ENCODE measurements around the gene PEX11A. TPM values are rescaled to one million over a fixed set of nuclear protein-coding genes. Genes with fewer than 3 reads are reported as not detected.
A peak's percentile ranks its signal among the peaks of the same experiment; 100 is the strongest.

Gene PEX11A
- total RNA-seq, 2 experiments from 2014 or later = 1.0 to 1.9 TPM

- Mint-ChIP-seq H3K9me3 (no peaks in the 10 kb centered on the region), H3K27ac (no peak overlapping the region), H3K27me3 (ENCODE audit: low read depth) (peaks cover 15% of the 10 kb centered on the region), H3K4me1 (ENCODE audit: low read depth) (peaks cover 5% of the 10 kb centered on the region), H3K36me3 (ENCODE audit: low read depth) (peaks cover 5% of the 10 kb centered on the region), H3K4me3 (no peak overlapping the region)
- intact Hi-C loops (cut with micrococcal nuclease) = no loop called here
- no peak for DNase-seq
- CTCF ChIA-PET = no interaction called here
These were observed 40.8 kb downstream of the PEX11A start for GRCh38 chr15:89649716-89650115.

DNA sequence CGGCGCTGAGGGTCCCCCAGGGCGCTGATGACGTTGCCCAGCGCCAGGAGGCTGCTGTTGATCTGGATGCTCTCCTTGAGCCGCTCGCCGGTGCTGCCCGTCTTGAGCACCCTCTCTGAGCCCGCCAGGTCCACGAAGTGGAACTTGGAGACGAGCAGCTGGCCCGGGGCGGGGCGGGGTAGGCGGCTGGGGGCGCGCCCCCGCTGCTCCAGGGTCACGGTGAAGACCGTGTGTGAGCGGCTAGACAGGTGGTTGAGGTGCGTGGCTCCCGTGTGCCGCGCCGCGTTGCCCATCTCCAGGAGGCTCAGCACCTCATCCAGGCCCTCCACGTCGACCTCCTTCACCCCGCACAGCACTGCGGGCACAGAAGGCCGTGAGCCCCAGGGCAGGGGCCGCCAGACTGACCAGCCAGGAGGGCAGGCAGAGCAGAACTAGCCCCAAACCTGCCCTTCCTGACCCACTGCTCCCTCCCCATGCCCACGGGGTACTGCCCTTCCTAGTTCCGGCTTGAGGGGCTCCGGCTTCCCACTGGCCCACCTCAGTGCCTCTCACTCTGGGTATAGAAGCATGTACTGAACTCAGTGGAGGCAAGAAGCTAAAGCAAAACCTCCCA is 41.4 kb downstream of the PEX11A start:
- Mint-ChIP-seq H3K27ac (no peak overlapping the region), H3K9me3 (no peaks in the 10 kb centered on the region), H3K27me3 (ENCODE audit: low read depth) (peaks cover 9% of the 10 kb centered on the region), H3K4me3 (no peak overlapping the region), H3K4me1 (ENCODE audit: low read depth) (no peaks in the 10 kb centered on the region), H3K36me3 (ENCODE audit: low read depth) (no peaks in the 10 kb centered on the region)
- intact Hi-C loops (cut with micrococcal nuclease) = no loop called here
- DNase-seq = no peak
- CTCF ChIA-PET = no interaction called here

GRCh38 chr15:89648106-89649012 is 42.2 kb downstream of the PEX11A start:
- H3K27me3 Mint-ChIP-seq (ENCODE audit: low read depth) = peaks cover 8% of the 10 kb centered on the region
- H3K9me3 Mint-ChIP-seq = no peaks in the 10 kb centered on the region
- H3K36me3 Mint-ChIP-seq (ENCODE audit: low read depth) = no peaks in the 10 kb centered on the region
- no peaks in the 10 kb centered on the region for H3K4me1 Mint-ChIP-seq (ENCODE audit: low read depth)
- DNase-seq = no peak
- no peak overlapping the region for H3K4me3 Mint-ChIP-seq
- CTCF ChIA-PET = interaction anchor here (0.9 to 2.8 kb wide), 3 partner anchors 10 to 20 kb away, joined by 3 to 14 read pairs (median 5); no protein-coding TSS in a partner anchor
- intact Hi-C loops (cut with micrococcal nuclease) = no loop called here
- no peak overlapping the region for H3K27ac Mint-ChIP-seq

DNA sequence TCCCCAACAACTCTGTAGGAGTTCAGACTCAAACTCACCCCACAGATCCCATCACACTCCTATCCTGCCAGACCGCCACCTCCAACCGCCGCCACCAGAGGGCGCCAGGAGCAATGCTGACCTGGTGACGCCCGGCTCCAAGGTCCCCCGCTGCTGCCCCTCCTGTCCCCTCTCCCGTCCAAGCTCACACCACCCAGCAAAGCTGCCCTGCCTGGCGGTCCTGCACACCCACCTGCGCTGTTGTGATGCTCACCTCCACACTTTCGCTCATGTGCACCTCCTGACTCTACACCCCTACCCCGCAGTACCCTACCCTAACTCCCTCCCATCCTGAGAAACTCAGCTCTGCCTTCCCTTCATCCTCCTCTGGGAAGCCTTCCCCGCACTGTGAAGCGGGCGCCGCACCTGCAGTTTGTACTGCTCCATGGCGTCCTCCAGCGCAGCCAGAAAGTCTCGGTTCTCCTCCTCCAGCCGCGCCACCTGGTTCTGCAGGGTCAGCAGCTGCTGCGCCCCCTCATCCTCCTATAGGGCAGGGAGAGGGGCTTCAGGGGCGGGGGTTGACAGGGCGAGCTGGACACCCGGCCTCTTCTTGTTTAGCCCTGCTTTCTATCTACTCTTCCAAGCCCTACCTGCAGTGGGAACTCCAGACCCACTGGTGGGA is 43.2 kb downstream of the PEX11A start:
- peak; percentile 76 for DNase-seq
- no peak overlapping the region for H3K27ac Mint-ChIP-seq
- no peaks in the 10 kb centered on the region for H3K4me1 Mint-ChIP-seq (ENCODE audit: low read depth)
- intact Hi-C loops (cut with micrococcal nuclease) = no loop called here
- no peak overlapping the region for H3K4me3 Mint-ChIP-seq
- H3K9me3 Mint-ChIP-seq = no peaks in the 10 kb centered on the region
- no peaks in the 10 kb centered on the region for H3K36me3 Mint-ChIP-seq (ENCODE audit: low read depth)
- H3K27me3 Mint-ChIP-seq (ENCODE audit: low read depth) = peaks cover 2% of the 10 kb centered on the region
- CTCF ChIA-PET = interaction anchor here (0.6 to 2.8 kb wide), 5 partner anchors 11 to 580 kb away, joined by 3 to 14 read pairs (median 3); no protein-coding TSS in a partner anchor

DNA sequence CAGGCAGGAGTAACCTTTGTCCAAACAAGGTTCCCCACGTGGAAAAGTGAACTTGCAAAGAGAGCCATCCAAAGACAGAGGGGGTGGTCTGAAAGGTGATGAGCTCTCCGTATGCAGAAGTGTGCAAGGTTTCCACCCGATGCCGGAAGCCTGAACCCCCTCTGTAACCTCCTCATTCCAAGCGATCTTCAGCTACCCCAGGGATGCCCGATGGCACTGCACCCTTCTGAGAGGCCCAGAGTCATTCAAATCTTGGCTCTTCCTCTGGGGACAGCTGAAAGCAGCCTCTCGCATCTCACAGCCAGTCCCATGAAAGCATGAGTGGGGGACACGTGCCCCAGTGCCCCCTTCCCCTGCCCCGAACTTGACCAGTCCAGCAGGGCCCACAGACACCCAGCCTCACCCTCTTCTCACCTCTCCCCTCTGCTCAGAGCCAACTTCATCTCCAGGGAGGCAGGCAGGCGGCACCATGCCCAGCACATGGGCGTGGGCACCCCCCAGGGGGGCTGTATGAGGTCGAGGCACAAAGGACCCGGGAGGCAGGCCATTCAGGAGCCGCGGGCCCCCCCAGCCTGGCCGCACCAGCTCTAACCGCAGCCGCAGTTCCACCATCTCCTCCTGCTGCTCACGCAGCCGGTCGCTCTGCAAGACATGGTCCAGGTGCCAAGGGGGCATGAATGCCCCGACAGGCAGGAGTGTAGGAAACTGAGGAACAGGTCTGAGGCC is 44.0 kb downstream of the PEX11A start:
- Mint-ChIP-seq H3K27ac (no peak overlapping the region), H3K36me3 (ENCODE audit: low read depth) (no peaks in the 10 kb centered on the region), H3K4me3 (no peak overlapping the region), H3K4me1 (ENCODE audit: low read depth) (no peaks in the 10 kb centered on the region), H3K9me3 (no peaks in the 10 kb centered on the region), H3K27me3 (ENCODE audit: low read depth) (no peaks in the 10 kb centered on the region)
- CTCF ChIA-PET = interaction anchor here (0.8 to 2.8 kb wide), 6 partner anchors 11 to 74 kb away, joined by 3 to 14 read pairs (median 3); no protein-coding TSS in a partner anchor
- no peak for DNase-seq
- intact Hi-C loops (cut with micrococcal nuclease) = no loop called here

DNA sequence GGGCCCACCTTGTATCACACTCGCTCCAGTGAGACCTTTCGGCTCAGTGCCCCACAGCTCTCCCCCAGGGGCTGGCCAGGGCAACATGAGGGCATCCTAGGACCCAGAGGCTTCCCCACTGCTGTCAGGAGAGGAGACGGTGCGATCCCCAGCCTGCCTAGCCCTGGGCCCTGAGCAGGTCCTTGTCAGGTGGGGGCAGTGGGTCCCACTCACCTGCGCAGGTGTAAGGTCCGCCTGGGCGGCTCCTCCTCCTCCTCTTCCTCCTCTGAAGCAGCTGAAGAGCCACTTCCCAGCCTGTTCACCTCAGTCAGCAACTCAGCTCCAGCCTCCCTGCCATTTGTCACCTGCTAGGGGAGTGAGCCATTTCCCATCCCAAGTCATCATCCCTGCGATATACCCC is 44.9 kb downstream of the PEX11A start:
- no peak overlapping the region for H3K4me3 Mint-ChIP-seq
- intact Hi-C loops (cut with micrococcal nuclease) = no loop called here
- DNase-seq = no peak
- H3K9me3 Mint-ChIP-seq = no peaks in the 10 kb centered on the region
- CTCF ChIA-PET = interaction anchor here (0.6 to 2.8 kb wide), 5 partner anchors 11 to 94 kb away, joined by 3 to 14 read pairs (median 3); no protein-coding TSS in a partner anchor
- no peak overlapping the region for H3K27ac Mint-ChIP-seq
- no peaks in the 10 kb centered on the region for H3K4me1 Mint-ChIP-seq (ENCODE audit: low read depth)
- H3K27me3 Mint-ChIP-seq (ENCODE audit: low read depth) = no peaks in the 10 kb centered on the region
- H3K36me3 Mint-ChIP-seq (ENCODE audit: low read depth) = no peaks in the 10 kb centered on the region

GRCh38 chr15:89642106-89642505 is 48.4 kb downstream of the PEX11A start:
- H3K36me3 Mint-ChIP-seq (ENCODE audit: low read depth) = no peaks in the 10 kb centered on the region
- CTCF ChIA-PET = no interaction called here
- intact Hi-C loops (cut with micrococcal nuclease) = no loop called here
- no peak overlapping the region for H3K4me3 Mint-ChIP-seq
- H3K27me3 Mint-ChIP-seq (ENCODE audit: low read depth) = no peaks in the 10 kb centered on the region
- H3K27ac Mint-ChIP-seq = no peak overlapping the region
- no peaks in the 10 kb centered on the region for H3K4me1 Mint-ChIP-seq (ENCODE audit: low read depth)
- DNase-seq = no peak
- H3K9me3 Mint-ChIP-seq = no peaks in the 10 kb centered on the region

DNA sequence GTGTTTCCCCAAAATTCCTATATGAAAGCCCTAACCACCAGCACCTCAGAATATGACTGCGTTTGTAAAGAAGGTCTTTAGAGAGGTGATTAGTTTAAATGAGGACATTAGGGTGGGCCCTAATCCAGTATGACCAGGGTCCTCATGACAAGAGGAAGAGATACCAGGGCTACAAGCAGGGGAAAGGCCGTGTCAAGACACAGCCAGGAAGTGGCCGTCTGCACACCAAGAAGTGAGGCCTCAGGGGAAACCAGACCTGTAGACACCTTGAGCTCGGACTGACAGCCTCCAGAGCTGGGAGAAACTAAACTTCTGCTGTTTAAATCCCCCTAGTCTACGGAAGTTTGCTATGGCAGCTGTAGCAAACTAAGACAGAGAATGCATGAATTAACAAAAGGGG is 49.5 kb downstream of the PEX11A start:
- CTCF ChIA-PET = no interaction called here
- Mint-ChIP-seq H3K27me3 (ENCODE audit: low read depth) (no peaks in the 10 kb centered on the region), H3K4me3 (no peak overlapping the region), H3K4me1 (ENCODE audit: low read depth) (no peaks in the 10 kb centered on the region), H3K9me3 (no peaks in the 10 kb centered on the region), H3K27ac (no peak overlapping the region), H3K36me3 (ENCODE audit: low read depth) (no peaks in the 10 kb centered on the region)
- DNase-seq = no peak
- intact Hi-C loops (cut with micrococcal nuclease) = no loop called here

GRCh38 chr15:89640245-89640644 is 50.3 kb downstream of the PEX11A start:
- Mint-ChIP-seq H3K4me1 (ENCODE audit: low read depth) (no peaks in the 10 kb centered on the region), H3K36me3 (ENCODE audit: low read depth) (no peaks in the 10 kb centered on the region), H3K4me3 (no peak overlapping the region), H3K9me3 (peaks cover 2% of the 10 kb centered on the region), H3K27ac (no peak overlapping the region), H3K27me3 (ENCODE audit: low read depth) (no peaks in the 10 kb centered on the region)
- intact Hi-C loops (cut with micrococcal nuclease) = no loop called here
- CTCF ChIA-PET = no interaction called here
- DNase-seq = no peak

DNA sequence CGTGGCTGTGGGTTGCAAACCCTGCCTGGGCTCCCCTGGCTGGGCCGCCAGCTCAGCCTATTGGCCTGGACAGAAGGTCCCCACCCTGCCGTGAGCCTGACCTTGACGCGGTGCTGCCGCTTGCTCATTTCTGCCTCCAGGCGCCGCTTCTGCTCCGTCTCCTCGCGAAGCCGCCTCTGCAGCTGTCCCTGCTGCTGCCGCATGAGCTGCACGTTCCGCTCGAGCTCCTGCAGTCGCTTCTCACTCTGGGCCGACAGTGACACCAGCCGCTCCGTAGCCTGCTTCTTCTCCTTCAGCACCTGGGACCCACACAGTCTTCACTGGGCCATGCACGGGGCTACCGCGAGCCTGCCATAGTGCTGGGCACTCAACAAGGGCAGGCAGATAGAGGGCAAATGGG is 57.0 kb downstream of the PEX11A start:
- intact Hi-C loops (cut with micrococcal nuclease) = no loop called here
- H3K27ac Mint-ChIP-seq = no peak overlapping the region
- peaks cover 2% of the 10 kb centered on the region for H3K9me3 Mint-ChIP-seq
- CTCF ChIA-PET = no interaction called here
- H3K27me3 Mint-ChIP-seq (ENCODE audit: low read depth) = no peaks in the 10 kb centered on the region
- peaks cover 12% of the 10 kb centered on the region for H3K36me3 Mint-ChIP-seq (ENCODE audit: low read depth)
- H3K4me1 Mint-ChIP-seq (ENCODE audit: low read depth) = no peaks in the 10 kb centered on the region
- H3K4me3 Mint-ChIP-seq = no peak overlapping the region
- DNase-seq = no peak

DNA sequence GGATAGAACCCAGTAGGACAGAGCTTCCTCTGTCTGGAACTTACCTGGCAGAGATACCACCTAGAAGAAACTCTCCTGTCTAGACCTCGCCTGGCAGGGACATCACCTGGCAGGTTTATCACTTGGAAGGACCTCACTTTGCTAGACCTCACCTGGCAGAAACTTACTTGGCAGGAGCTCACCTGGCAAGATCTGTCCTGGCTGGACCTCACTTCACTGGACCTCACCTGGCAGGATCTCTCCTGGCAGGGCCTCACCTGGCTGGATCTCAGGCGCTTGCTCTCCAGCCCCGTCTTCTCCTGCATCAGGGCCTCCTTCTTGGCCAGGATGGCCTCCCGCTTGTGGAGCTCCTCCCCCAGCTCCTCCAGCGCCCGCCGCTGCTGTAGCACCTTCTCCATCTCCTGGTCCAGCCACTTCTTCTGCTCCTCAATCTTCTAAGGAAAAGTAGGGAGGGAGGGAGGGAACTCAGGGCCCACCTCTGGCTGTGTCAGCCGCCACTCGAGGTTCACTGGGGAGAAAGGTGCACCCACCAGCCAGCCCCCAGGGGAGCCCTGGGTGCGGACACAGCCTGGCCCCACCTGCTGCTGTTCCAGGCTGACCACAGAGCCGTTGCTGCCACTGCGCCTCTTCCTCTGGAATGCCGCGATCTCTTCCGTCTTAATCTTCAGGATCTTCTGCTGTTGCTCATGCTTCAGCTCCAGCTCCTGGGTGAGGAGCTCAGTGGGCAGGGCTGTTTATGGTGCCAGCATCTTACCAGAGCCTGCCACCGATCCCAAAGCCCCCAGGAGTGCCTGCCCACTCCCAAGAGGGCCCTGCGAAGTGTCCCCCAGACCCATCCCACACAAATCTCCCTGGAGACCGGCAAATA is 57.8 kb downstream of the PEX11A start:
- Mint-ChIP-seq H3K27ac (no peak overlapping the region), H3K27me3 (ENCODE audit: low read depth) (no peaks in the 10 kb centered on the region), H3K4me1 (ENCODE audit: low read depth) (no peaks in the 10 kb centered on the region), H3K4me3 (no peak overlapping the region), H3K36me3 (ENCODE audit: low read depth) (peaks cover 17% of the 10 kb centered on the region), H3K9me3 (peaks cover 2% of the 10 kb centered on the region)
- intact Hi-C loops (cut with micrococcal nuclease) = no loop called here
- CTCF ChIA-PET = no interaction called here
- no peak for DNase-seq

Measured in activated naive CD4-positive, alpha-beta T cell treated with anti-CD3 and anti-CD28 coated beads for 36 hours (primary cell).